ENCODE results near the gene ABCG1.

The ABCG1 gene

DNA sequence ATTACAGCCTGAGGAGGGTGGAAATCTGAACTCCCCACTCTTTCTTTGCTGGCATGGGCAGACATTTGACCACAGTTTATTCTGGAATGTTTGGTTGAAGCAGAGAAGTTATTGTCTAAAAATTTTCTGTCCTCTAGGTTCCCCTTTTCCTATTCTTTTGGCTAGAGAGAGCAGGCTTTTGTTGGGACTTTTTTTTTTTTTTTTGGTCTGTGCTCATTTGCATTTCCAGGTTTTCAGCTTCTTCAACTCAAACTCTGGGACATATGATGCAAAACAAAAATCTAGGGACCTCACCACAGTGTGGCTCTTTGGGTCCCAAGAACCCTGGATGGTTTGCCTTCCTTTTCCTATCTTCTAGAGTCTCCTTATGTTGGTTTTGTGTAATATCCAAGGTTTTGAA lies 10.9 kb upstream of the ABCG1 start:
- TF ChIP-seq, protein P1, sequence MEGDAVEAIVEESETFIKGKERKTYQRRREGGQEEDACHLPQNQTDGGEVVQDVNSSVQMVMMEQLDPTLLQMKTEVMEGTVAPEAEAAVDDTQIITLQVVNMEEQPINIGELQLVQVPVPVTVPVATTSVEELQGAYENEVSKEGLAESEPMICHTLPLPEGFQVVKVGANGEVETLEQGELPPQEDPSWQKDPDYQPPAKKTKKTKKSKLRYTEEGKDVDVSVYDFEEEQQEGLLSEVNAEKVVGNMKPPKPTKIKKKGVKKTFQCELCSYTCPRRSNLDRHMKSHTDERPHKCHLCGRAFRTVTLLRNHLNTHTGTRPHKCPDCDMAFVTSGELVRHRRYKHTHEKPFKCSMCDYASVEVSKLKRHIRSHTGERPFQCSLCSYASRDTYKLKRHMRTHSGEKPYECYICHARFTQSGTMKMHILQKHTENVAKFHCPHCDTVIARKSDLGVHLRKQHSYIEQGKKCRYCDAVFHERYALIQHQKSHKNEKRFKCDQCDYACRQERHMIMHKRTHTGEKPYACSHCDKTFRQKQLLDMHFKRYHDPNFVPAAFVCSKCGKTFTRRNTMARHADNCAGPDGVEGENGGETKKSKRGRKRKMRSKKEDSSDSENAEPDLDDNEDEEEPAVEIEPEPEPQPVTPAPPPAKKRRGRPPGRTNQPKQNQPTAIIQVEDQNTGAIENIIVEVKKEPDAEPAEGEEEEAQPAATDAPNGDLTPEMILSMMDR (IDR thresholded peaks at IDR 0.05; ENCODE audit: poor library complexity, severe bottlenecking) = no peak
- no peaks in the 10 kb centered on the region for H3K27me3 ChIP-seq (ENCODE audit: insufficient read depth, poor library complexity, severe bottlenecking)
- no peaks in the 10 kb centered on the region for H3K36me3 ChIP-seq (ENCODE audit: low read depth)
- no peaks in the 10 kb centered on the region for H3K9me3 ChIP-seq (ENCODE audit: severe bottlenecking)
- no peak for DNase-seq (ENCODE audit: low spot score)
- H3K4me3 ChIP-seq (ENCODE audit: severe bottlenecking) = no peak overlapping the region
- no peak for ATAC-seq (ENCODE audit: low read depth)
- peaks cover 8% of the 10 kb centered on the region for H3K4me1 ChIP-seq (ENCODE audit: insufficient read depth, poor library complexity, severe bottlenecking)
- no peak overlapping the region for H3K27ac ChIP-seq (ENCODE audit: poor library complexity, severe bottlenecking)

DNA sequence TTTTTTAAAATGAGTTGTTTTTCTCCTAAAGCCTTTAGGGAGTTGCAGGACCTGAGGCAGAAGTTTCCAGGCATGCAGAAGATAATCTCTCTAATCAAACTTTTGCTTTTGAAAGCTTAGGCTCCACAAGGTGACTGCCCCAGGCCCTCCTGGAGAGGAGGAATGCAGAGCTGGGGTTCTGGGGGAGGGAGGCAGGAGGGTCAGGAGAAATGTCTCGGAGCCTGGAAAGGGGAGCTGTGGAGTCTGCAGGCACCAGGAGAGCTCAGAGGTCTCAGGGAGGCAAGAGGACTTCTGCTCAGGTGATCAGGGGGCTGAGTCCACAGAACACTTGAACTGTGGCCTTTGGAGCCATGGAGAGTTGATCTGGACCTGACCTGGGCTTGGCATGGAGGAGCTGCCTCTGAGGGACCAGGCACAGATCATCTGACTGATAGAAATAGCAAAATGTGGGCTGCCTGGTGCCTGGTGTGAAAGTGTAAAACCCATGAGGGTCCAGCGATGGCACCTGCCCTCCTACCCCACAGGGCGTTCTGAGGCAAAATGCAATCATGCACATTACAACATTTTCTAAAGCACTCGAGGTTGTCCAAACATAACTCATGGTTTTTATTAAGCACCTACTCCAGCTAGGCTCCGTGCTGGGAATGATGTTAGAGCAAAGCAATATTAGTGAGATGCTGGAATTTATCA lies 10.0 kb upstream of the ABCG1 start:
- Histone ChIP-seq H3K36me3 (ENCODE audit: low read depth) (no peaks in the 10 kb centered on the region), H3K27me3 (ENCODE audit: insufficient read depth, poor library complexity, severe bottlenecking) (no peaks in the 10 kb centered on the region), H3K9me3 (ENCODE audit: severe bottlenecking) (no peaks in the 10 kb centered on the region), H3K4me3 (ENCODE audit: severe bottlenecking) (no peak overlapping the region), H3K4me1 (ENCODE audit: insufficient read depth, poor library complexity, severe bottlenecking) (peaks cover 8% of the 10 kb centered on the region), H3K27ac (ENCODE audit: poor library complexity, severe bottlenecking) (no peak overlapping the region)
- DNase-seq (ENCODE audit: low spot score) (no peak), ATAC-seq (ENCODE audit: low read depth) (no peak)
- TF ChIP-seq, protein P1 (IDR thresholded peaks at IDR 0.05; ENCODE audit: poor library complexity, severe bottlenecking) = no peak

DNA sequence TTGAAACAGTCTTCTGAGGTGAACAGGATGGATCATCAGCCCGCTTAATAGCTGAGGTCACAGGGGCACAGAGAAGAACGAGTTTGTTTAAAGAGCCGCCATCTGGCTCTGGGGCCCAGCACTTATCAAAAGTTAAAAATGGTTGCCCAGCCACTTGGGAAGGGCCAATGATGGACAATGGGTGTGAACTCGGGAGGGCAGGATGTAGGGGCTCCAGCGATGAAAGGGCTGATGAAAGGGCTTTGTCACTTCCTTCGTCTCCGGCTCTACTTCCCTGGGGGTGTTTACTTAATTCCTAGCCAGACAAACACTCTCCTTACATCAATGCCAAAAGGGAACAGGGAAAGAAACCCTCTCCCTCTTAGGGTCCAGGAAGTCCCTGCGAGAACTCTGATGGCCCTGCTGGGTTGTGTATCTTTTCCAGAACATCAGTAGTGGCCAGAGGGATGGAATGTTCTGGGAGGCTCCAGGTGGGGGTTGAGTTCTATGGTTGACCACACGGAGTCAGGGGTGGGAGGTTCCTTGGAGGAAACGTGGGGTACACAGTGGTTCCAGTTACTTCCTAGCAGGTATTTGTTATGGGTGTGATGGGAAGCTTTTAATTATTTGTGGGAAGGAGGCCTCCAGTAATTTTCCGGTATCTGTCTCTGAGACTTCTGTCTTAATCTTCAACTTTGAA lies 9.0 kb upstream of the ABCG1 start:
- TF ChIP-seq, protein P1 (IDR thresholded peaks at IDR 0.05; ENCODE audit: poor library complexity, severe bottlenecking) = no peak
- Histone ChIP-seq H3K4me1 (ENCODE audit: insufficient read depth, poor library complexity, severe bottlenecking) (peaks cover 8% of the 10 kb centered on the region), H3K4me3 (ENCODE audit: severe bottlenecking) (no peak overlapping the region), H3K27ac (ENCODE audit: poor library complexity, severe bottlenecking) (no peak overlapping the region), H3K9me3 (ENCODE audit: severe bottlenecking) (no peaks in the 10 kb centered on the region), H3K36me3 (ENCODE audit: low read depth) (no peaks in the 10 kb centered on the region), H3K27me3 (ENCODE audit: insufficient read depth, poor library complexity, severe bottlenecking) (no peaks in the 10 kb centered on the region)
- peak; percentile 59 for ATAC-seq (ENCODE audit: low read depth)
- DNase-seq (ENCODE audit: low spot score) = no peak

DNA sequence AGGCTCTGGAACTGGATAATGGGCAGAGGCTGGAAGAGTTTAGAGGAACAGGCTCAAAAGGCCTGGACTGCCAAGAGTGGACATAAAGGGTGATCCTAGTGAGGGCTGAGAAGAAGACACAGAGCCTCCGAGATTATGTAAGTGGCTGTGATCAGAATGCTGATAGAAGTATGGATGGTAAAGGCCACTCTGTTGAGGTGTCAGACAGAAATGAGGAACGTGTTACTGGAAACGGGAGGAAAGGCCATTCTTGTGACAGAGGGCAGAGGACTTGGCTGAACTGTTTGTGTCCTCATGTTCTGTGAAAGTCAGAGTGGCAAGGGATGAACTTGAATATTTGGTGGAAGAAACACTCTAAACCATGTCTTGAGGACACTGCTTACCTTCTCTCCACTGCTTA lies 6.7 kb upstream of the ABCG1 start:
- no peaks in the 10 kb centered on the region for H3K36me3 ChIP-seq (ENCODE audit: low read depth)
- TF ChIP-seq, protein P1 (IDR thresholded peaks at IDR 0.05; ENCODE audit: poor library complexity, severe bottlenecking) = no peak
- no peaks in the 10 kb centered on the region for H3K27me3 ChIP-seq (ENCODE audit: insufficient read depth, poor library complexity, severe bottlenecking)
- peak; percentile 3 for DNase-seq (ENCODE audit: low spot score)
- H3K27ac ChIP-seq (ENCODE audit: poor library complexity, severe bottlenecking) = no peak overlapping the region
- no peak for ATAC-seq (ENCODE audit: low read depth)
- H3K4me1 ChIP-seq (ENCODE audit: insufficient read depth, poor library complexity, severe bottlenecking) = peaks cover 8% of the 10 kb centered on the region
- H3K9me3 ChIP-seq (ENCODE audit: severe bottlenecking) = no peaks in the 10 kb centered on the region
- no peak overlapping the region for H3K4me3 ChIP-seq (ENCODE audit: severe bottlenecking)
